C4-2B (cell line): ENCODE measurements around the gene LRRC42.

Source experiments
- H3K27ac ChIP-seq: fragments of 450-650 bp; 2 replicates; pipeline ENCODE4 v1.5.1; 2017
- ZFX ChIP-seq: fragments of 450-650 bp; IDR thresholded peaks from 2 replicates; pipeline ENCODE4 v1.6.1; 2017
- TF ChIP-seq, protein P1 (sequence below): fragments of 450-650 bp; conservative IDR thresholded peaks from 2 replicates; pipeline ENCODE4 v1.5.1; 2017; ENCODE audit warnings: mild to moderate bottlenecking

Gene LRRC42

GRCh38 chr1:54009406-54009805 is 63.3 kb downstream of the LRRC42 start:
- H3K27ac ChIP-seq, result no peak overlapping the region
- no peak for TF ChIP-seq ZFX
- TF ChIP-seq, protein P1, sequence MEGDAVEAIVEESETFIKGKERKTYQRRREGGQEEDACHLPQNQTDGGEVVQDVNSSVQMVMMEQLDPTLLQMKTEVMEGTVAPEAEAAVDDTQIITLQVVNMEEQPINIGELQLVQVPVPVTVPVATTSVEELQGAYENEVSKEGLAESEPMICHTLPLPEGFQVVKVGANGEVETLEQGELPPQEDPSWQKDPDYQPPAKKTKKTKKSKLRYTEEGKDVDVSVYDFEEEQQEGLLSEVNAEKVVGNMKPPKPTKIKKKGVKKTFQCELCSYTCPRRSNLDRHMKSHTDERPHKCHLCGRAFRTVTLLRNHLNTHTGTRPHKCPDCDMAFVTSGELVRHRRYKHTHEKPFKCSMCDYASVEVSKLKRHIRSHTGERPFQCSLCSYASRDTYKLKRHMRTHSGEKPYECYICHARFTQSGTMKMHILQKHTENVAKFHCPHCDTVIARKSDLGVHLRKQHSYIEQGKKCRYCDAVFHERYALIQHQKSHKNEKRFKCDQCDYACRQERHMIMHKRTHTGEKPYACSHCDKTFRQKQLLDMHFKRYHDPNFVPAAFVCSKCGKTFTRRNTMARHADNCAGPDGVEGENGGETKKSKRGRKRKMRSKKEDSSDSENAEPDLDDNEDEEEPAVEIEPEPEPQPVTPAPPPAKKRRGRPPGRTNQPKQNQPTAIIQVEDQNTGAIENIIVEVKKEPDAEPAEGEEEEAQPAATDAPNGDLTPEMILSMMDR, result no peak

GRCh38 chr1:54010415-54011117 is 64.4 kb downstream of the LRRC42 start:
- TF ChIP-seq ZFX, result no peak
- TF ChIP-seq, protein P1, result no peak
- H3K27ac ChIP-seq, result no peak overlapping the region

DNA sequence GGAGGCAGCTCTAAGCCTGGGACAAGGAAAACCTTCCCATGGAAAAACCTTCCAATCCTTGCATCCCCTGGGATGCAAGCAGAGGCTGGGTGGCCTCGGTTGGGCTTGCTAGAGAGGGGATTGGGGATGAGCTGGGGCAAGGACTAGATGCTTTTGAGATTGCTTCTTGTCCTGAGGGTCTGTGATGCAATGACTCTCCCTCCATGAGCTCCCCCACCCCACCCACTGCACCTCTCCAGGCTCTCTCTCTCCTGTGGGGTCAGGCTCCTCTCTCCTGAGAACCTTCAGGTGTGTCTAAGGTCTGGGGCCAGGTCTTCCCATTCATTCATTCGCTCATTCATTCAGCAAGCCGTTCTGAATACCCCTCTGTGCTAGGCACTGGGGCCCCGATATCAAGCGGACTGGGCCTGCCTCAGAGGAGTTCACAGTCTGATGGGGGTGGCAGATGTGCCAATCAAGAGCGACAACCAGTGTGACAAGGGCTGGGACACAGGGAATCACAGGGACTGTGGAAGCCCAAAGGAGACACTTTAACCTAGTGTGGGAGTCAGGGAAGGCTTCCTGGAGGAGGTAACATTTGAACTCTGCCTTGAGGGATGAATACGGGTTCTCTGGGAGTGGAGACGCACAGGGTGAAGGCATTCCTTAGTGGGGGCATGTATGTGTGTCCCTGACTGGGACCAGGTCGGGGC is 65.3 kb downstream of the LRRC42 start:
- no peak overlapping the region for H3K27ac ChIP-seq
- TF ChIP-seq, protein P1, result no peak
- no peak for TF ChIP-seq ZFX

GRCh38 chr1:54012008-54012325 is 65.8 kb downstream of the LRRC42 start:
- TF ChIP-seq, protein P1, result no peak
- no peak overlapping the region for H3K27ac ChIP-seq

GRCh38 chr1:54012863-54013262 is 66.7 kb downstream of the LRRC42 start:
- TF ChIP-seq ZFX, result no peak
- TF ChIP-seq, protein P1, result no peak

GRCh38 chr1:54013393-54014008 is 67.4 kb downstream of the LRRC42 start:
- TF ChIP-seq, protein P1, result no peak
- TF ChIP-seq ZFX, result no peak

More at GRCh38 chr1:54012863-54013262, 66.7 kb downstream of the LRRC42 start:
- H3K27ac ChIP-seq, result no peak overlapping the region

DNA sequence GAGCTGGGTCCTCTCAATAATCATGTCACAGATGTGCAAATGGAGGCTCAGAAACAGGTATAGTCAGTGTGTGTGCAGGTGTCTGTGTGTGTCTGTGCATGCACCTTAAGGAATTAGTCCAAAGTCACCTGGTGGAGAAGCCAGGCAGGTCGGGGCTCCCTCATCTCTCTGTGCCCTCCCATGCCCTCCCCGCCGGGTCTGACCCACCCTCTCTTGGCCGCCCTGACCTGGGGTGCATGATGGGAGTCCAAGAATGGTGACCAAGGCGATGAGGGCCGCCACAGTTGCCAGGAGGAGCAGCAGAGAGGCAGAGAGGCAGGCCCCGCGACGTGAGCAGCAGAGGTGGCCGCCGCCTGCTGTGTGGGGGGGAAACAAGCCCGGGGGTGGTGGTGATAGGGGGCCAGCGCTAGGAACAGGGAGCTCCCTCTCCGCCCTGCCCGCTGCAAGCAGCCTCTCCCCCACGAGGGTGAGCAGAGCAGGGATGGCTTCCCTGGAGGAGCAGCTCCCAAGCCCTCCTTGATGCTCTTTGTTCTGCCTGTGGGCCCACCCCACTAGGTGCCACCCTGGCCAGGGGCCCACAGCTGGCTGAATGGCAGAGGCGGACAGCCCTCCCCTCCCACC is 68.0 kb downstream of the LRRC42 start:
- H3K27ac ChIP-seq, result no peak overlapping the region
- no peak for TF ChIP-seq ZFX

More at GRCh38 chr1:54013393-54014008, 67.4 kb downstream of the LRRC42 start:
- no peak overlapping the region for H3K27ac ChIP-seq
